ENCODE results near the gene GIPR. TPM values are rescaled to one million over a fixed set of nuclear protein-coding genes. Genes with fewer than 3 reads are reported as not detected.

GIPR gene
- total and polyA plus RNA-seq, 2 of the 13 experiments (the other 11 are each of a cell fraction or from before 2014, with no cell fraction given): 0.15 to 1.2 TPM

- TF ChIP-seq RNF219 (CRISPR knock-in tag; IDR thresholded peaks at IDR 0.05): no peak
- TF ChIP-seq ZNF260 (CRISPR knock-in tag; IDR thresholded peaks at IDR 0.05; ENCODE audit: borderline replicate concordance, low read depth): no peak
- no peak for TF ChIP-seq MEIS1 (CRISPR knock-in tag; IDR thresholded peaks at IDR 0.05; ENCODE audit: borderline replicate concordance)
- TF ChIP-seq, protein P1, sequence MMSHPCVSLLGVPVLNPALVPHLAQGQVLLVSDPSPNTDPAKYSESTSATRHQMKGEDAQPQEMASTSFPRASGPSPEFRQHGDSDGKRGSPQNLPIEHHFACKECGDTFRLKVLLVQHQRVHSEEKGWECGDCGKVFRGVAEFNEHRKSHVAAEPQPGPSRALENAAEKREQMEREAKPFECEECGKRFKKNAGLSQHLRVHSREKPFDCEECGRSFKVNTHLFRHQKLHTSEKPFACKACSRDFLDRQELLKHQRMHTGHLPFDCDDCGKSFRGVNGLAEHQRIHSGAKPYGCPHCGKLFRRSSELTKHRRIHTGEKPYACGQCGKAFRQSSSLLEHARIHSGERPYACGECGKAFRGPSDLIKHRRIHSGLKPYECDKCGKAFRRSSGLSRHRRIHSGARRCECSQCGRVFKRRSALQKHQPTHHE (CRISPR knock-in tag; IDR thresholded peaks at IDR 0.05; ENCODE audit: borderline replicate concordance): no peak
- TF ChIP-seq ZNF7 (CRISPR knock-in tag; IDR thresholded peaks at IDR 0.05): no peak
- TF ChIP-seq, protein P2, sequence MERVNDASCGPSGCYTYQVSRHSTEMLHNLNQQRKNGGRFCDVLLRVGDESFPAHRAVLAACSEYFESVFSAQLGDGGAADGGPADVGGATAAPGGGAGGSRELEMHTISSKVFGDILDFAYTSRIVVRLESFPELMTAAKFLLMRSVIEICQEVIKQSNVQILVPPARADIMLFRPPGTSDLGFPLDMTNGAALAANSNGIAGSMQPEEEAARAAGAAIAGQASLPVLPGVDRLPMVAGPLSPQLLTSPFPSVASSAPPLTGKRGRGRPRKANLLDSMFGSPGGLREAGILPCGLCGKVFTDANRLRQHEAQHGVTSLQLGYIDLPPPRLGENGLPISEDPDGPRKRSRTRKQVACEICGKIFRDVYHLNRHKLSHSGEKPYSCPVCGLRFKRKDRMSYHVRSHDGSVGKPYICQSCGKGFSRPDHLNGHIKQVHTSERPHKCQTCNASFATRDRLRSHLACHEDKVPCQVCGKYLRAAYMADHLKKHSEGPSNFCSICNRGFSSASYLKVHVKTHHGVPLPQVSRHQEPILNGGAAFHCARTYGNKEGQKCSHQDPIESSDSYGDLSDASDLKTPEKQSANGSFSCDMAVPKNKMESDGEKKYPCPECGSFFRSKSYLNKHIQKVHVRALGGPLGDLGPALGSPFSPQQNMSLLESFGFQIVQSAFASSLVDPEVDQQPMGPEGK (CRISPR knock-in tag; IDR thresholded peaks at IDR 0.05): peak; percentile 68
- TF ChIP-seq, protein P3, sequence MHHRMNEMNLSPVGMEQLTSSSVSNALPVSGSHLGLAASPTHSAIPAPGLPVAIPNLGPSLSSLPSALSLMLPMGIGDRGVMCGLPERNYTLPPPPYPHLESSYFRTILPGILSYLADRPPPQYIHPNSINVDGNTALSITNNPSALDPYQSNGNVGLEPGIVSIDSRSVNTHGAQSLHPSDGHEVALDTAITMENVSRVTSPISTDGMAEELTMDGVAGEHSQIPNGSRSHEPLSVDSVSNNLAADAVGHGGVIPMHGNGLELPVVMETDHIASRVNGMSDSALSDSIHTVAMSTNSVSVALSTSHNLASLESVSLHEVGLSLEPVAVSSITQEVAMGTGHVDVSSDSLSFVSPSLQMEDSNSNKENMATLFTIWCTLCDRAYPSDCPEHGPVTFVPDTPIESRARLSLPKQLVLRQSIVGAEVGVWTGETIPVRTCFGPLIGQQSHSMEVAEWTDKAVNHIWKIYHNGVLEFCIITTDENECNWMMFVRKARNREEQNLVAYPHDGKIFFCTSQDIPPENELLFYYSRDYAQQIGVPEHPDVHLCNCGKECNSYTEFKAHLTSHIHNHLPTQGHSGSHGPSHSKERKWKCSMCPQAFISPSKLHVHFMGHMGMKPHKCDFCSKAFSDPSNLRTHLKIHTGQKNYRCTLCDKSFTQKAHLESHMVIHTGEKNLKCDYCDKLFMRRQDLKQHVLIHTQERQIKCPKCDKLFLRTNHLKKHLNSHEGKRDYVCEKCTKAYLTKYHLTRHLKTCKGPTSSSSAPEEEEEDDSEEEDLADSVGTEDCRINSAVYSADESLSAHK (CRISPR knock-in tag; IDR thresholded peaks at IDR 0.05; ENCODE audit: borderline replicate concordance): no peak
- TF ChIP-seq, protein P4, sequence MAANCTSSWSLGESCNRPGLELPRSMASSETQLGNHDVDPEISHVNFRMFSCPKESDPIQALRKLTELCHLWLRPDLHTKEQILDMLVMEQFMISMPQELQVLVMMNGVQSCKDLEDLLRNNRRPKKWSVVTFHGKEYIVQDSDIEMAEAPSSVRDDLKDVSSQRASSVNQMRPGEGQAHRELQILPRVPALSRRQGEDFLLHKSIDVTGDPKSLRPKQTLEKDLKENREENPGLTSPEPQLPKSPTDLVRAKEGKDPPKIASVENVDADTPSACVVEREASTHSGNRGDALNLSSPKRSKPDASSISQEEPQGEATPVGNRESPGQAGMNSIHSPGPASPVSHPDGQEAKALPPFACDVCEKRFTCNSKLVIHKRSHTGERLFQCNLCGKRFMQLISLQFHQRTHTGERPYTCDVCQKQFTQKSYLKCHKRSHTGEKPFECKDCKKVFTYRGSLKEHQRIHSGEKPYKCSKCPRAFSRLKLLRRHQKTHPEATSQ (CRISPR knock-in tag; IDR thresholded peaks at IDR 0.05; ENCODE audit: borderline replicate concordance): no peak
- TF ChIP-seq AGO2 (optimal IDR thresholded peaks at IDR 0.05; ENCODE audit: low read depth, low read length): no peak
- TF ChIP-seq, protein P5, sequence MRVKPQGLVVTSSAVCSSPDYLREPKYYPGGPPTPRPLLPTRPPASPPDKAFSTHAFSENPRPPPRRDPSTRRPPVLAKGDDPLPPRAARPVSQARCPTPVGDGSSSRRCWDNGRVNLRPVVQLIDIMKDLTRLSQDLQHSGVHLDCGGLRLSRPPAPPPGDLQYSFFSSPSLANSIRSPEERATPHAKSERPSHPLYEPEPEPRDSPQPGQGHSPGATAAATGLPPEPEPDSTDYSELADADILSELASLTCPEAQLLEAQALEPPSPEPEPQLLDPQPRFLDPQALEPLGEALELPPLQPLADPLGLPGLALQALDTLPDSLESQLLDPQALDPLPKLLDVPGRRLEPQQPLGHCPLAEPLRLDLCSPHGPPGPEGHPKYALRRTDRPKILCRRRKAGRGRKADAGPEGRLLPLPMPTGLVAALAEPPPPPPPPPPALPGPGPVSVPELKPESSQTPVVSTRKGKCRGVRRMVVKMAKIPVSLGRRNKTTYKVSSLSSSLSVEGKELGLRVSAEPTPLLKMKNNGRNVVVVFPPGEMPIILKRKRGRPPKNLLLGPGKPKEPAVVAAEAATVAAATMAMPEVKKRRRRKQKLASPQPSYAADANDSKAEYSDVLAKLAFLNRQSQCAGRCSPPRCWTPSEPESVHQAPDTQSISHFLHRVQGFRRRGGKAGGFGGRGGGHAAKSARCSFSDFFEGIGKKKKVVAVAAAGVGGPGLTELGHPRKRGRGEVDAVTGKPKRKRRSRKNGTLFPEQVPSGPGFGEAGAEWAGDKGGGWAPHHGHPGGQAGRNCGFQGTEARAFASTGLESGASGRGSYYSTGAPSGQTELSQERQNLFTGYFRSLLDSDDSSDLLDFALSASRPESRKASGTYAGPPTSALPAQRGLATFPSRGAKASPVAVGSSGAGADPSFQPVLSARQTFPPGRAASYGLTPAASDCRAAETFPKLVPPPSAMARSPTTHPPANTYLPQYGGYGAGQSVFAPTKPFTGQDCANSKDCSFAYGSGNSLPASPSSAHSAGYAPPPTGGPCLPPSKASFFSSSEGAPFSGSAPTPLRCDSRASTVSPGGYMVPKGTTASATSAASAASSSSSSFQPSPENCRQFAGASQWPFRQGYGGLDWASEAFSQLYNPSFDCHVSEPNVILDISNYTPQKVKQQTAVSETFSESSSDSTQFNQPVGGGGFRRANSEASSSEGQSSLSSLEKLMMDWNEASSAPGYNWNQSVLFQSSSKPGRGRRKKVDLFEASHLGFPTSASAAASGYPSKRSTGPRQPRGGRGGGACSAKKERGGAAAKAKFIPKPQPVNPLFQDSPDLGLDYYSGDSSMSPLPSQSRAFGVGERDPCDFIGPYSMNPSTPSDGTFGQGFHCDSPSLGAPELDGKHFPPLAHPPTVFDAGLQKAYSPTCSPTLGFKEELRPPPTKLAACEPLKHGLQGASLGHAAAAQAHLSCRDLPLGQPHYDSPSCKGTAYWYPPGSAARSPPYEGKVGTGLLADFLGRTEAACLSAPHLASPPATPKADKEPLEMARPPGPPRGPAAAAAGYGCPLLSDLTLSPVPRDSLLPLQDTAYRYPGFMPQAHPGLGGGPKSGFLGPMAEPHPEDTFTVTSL (CRISPR knock-in tag; IDR thresholded peaks at IDR 0.05; ENCODE audit: borderline replicate concordance): no peak
Observed at GRCh38 chr19:45730368-45731288, 62.6 kb downstream of the GIPR start, which contains the start of gene FBXO46 (continued).
